Adipose tissue (tissue), 3 donors: ENCODE data around the gene SLC2A9. TPM values are rescaled to one million over a fixed set of nuclear protein-coding genes. Genes with fewer than 3 reads are reported as not detected.
"Not testable (repeated sequence)": the region's sequence is repeated elsewhere in the genome, so short reads cannot be mapped to it uniquely, and the experiment has no call there.

Experiments used
- H3K27ac ChIP-seq: one replicate; pipeline ENCODE4 v1.5.1; 2013; ENCODE audit warnings: low read depth, low read length
- WGBS, 3 donors: extraction: QIAGEN DNeasy Blood & Tissue Kit; methylation state at CpG; one replicate each; pipeline ENCODE4 v1.1.7; 2013; 5-methylcytosine and 5-hydroxymethylcytosine counted together
- polyA plus RNA-seq, 3 donors: library from polyadenylated mRNA; stranded (reverse); fragments of 200-250 nt; gene quantifications; one replicate each; pipeline ENCODE4 v1.2.3, GENCODE V29; 2013
- donor health status: healthy with polysubstance abuse.
- donor health status: Bipolar disorder and iron deficiency.
- donor health status: healthy.

The SLC2A9 gene
- polyA plus RNA-seq, 3 donors = 2.0 to 6.5 (median 2.5) TPM

DNA sequence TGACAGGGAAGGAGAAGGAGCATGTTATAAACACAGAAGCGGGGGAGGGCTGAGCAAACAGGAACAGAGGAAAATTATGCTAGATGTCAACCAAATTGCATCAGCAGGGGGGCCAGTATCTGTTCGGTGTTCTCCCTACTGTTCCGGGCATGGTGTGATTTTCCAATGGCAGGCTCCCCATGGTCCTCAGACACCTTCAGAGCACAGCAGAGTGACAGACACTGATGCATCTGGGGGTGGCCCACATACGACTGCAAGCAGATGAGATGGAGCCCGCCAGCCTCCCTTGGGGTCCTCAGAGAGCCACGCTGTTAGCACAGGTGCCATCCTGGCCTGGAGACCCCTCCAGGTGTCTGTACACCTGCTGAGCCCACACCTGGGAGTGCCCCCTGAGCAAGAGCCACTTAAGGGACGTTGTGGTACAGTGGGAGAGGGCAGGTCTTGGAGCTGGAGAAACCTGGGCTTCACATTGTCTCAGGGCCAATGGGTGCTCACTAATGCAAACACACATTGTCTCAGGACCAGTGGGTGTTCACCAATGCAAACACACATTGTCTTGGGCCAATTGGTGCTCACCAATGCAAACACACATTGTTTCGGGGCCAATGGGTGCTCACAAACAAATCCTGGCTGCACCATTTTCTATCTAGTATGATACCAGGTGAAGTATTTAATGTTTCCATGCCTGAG lies 95.4 kb downstream of the SLC2A9 start:
- H3K27ac ChIP-seq = no peak overlapping the region
- WGBS, 3 donors = 73 to 86% (median 82%) methylated on average over 8 of the region's 8 CpGs

DNA sequence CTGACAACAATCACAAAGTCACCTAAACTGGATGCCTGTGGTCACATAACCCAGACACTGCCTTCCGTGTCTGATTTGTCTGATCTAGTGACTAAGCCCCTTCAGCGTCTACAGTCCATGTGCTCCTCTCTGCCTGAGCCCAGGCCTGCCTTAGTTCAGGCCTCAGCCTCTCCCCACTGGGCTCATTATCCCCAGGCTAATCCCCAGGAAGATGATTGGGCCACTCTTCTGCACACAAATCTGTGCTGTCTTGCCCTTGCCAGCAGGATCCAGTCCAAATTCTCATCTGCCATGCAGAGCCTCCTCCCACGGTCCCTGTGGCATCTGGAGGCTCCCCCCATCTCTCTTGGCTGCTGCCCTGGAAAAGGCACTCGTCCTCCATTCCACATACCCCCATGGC lies 96.5 kb downstream of the SLC2A9 start:
- 64 to 71% (median 67%) methylated on average over 4 of the region's 4 CpGs for WGBS, 3 donors

DNA sequence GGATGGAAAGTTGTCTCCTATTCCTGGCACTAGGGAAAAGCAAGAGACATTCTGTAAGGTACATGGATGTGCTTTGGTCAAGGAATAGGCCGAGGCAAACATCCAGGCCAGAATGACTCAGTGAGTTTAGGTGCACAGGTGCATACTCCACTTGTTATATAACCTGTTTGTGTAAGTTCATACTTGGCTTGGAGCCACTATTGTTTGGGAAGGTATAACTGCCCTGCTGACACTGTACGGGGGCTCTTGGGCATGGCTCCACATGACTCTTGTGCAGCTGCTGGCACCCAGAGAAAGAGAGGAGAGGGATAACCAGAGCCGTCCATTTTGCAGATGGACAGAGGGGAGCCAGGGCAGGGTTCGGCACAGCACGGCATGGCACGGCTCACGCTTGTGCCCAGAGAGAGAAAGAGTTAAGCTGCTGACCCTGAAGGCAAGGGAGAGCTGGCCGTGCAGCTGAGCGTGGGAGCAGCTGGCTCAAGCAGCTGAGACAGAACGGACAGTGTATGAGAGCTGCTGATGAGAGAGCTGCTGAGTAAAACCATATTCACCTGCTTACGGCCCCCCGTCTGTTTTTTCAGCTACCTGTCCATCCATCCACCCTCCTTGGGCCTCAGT lies 98.0 kb downstream of the SLC2A9 start:
- no peak overlapping the region for H3K27ac ChIP-seq
- WGBS, 3 donors = 69 to 80% (median 80%) methylated on average over 12 of the region's 12 CpGs

More for the DNA sequence above, 96.5 kb downstream of the SLC2A9 start:
- H3K27ac ChIP-seq = no peak overlapping the region

DNA sequence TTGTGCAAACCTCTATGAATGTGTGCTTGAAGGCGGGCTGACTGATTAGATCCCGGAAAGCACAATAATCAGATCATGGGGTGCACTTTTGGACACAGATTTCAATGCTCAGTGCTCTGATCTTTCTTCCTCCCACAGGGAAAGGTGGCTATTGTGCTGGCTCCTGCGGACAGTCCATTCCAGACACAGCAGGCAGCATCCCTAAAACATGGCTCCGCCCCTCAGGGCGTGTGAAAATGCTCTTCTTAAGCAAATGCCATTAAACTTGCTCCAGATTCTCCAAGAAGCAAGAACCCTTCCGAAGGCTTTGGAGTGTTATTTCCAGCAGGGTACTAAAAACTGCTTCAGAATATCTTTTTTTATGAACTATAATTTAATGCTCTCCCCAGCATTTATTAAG lies 100.0 kb downstream of the SLC2A9 start:
- no peak overlapping the region for H3K27ac ChIP-seq
- 43 to 72% (median 63%) methylated on average over 6 of the region's 6 CpGs for WGBS, 3 donors

DNA sequence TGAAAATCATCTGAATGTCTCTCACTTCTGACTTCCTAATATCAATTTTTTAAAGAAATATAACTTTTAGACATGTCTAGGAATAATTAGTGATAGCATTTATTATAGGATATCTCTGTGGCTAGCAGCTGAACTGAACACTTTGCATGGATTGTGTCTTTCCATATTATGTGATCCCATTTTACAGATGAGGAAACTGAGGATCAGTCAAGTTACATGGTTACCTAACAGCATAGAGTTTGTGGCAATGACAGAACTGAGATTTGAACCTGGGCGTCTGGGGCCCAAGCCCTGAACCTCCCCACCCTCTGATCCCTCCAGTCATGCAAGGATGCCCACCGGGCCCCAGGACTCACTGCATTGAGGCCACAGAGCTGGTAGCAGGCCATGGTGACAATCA lies 101.3 kb downstream of the SLC2A9 start:
- no peak overlapping the region for H3K27ac ChIP-seq
- WGBS, 3 donors = 83 to 92% (median 90%) methylated on average over 2 of the region's 2 CpGs

DNA sequence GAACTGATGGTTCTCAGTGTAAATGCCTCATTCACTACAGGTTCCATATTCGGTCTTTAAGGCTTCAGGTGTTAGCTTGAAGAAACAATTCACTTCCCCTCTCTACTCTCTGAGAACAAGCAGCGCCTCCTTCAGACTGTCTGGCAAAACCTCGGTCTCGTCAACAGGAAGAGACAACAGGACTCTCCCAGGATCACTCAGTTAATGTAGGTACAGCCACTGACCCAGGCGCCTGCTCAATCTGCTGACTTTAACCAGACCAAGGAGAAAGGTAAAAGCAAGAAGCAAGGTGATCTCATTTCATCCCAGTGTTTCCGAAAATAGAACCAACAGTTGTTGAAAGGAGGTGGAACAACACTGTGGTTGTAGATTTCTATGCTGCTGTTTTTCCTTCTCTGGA lies 102.2 kb downstream of the SLC2A9 start:
- 81 to 92% (median 91%) methylated on average over 6 of the region's 6 CpGs for WGBS, 3 donors
- H3K27ac ChIP-seq = no peak overlapping the region

DNA sequence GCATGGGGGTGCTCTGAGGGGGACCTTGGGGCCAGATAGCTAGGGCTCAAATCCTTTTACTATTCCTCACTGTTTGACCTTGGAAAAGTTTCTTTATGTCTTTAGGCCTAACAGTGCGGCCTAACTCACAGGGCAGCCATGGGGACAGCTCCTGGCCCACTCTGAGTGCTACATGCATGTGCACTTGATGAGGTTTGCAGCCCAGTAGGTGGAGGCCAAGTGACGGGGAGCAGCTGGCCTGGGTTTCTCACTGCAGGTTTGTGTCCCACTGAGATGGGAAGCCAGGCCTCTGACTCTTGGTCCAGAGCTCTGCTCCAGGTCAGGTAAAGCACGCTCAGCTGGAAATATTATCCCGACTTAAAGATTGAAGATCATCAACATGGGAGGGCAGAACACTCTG lies 102.8 kb downstream of the SLC2A9 start:
- H3K27ac ChIP-seq = no peak overlapping the region
- WGBS, 3 donors = 86 to 96% (median 94%) methylated on average over 4 of the region's 4 CpGs

DNA sequence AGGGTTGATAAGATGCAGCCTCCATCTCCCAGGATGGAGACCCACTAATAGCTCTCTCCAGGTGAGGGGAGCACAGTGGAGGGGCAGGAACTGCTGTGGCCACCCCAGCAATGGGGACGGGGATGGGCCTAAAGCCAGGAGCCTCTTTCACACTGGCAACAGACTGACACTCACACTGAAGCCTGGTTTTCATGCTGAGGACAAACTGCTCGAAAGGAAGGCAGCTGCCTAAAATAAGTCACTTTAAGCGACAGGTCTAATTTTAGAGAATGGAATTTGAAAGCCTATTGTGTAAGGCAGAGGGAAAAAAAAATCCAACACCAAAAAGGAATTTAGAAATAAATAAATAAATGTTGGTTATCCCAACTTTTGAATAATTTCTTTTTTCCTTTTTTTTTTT lies 104.4 kb downstream of the SLC2A9 start:
- H3K27ac ChIP-seq = no peak overlapping the region
- WGBS, 3 donors = 86 to 91% (median 88%) methylated on average over 3 of the region's 3 CpGs

DNA sequence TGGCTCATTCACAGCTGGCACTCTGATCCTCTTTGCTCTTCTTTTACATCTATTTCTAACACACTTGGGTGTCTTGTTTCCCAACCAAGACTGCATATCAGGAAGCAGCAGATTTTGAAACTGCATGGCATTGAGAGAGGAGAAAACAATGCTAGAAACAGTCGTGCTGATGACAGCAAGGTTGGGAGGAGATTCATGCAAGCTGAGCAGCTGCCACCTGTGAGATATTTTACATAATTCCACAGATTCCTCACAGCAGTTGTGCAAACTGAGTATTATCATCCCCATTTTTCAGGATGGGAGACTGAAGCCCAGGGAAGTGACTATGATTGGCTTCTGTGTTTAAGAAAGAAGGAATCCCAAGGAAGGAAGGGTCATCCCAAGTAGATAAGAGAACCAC lies 105.0 kb downstream of the SLC2A9 start:
- H3K27ac ChIP-seq = no peak overlapping the region
- 37 to 58% (median 44%) methylated on average over 1 of the region's 1 CpG for WGBS, 3 donors

DNA sequence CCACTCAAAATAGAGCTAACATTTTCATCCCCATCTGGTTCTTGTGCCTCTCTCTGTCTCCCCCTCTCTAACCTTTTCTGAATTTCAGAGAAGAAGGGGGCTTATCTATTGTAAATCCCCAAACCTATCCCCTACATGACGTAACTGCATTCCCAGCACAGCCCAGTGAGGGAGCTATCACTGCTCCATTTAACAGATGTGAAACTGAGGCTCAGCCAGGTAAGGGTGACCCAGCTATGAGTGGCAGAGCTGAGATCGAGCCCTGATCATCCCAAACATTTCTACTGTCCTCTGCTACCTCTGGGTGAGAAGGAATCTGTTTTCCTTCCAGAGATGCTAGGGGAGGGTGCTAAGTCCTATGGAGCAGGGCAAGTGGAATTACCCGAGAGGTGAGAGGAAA lies 107.5 kb downstream of the SLC2A9 start:
- H3K27ac ChIP-seq = no peak overlapping the region
- 69 to 93% (median 82%) methylated on average over 3 of the region's 3 CpGs for WGBS, 3 donors

DNA sequence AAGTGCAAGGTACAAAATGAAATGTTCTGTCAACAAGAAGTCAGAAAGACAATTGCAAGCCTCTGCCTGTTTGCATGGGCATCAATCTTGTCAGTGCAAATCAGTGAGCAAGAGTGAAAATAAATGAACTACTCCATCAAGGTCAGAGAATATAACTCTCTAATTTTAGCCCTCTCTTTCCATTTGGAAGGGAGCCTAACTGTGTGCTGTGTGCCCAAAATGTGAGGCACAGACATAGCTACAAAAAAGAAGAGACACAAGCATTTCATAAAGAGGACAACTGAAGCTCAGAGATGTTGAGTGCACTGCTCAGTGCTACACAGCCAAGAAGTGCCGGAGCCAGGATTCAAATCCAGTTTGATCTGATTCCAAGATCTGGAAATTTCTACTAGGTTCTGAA lies 114.3 kb downstream of the SLC2A9 start:
- 93 to 100% (median 98%) methylated on average over 1 of the region's 1 CpG for WGBS, 3 donors

DNA sequence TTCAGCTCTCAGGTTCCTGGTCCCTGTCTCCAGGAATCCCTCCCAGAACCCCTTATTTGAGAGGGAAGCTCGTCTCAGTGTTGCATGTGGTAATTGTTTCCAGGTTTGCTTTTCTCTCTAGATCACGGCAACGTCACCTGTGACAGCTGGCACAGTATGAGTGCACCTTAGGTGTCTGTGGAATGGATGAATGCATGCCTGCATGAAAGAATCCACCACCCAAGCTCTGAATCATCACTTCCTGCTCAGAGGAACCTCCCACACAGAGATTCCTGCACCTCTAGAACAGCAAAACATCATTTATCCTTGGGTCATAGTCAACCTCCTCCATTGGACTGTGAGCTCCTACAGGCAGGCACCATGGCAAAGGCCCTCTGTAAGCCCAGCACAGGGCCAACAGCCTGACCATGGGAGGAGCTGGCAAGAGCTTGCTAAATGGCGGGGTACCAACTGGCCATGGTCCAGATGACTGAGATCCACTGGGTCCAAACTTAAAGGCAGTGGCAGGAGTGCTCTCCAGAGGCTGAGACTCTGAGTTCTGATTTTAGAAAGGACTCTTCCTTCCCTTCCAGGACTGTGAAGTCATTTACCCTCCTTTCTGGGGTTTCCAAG lies 116.2 kb downstream of the SLC2A9 start:
- WGBS, 3 donors = 73 to 88% (median 86%) methylated on average over 4 of the region's 4 CpGs
- no peak overlapping the region for H3K27ac ChIP-seq

More for the DNA sequence above, 114.3 kb downstream of the SLC2A9 start:
- no peak overlapping the region for H3K27ac ChIP-seq

DNA sequence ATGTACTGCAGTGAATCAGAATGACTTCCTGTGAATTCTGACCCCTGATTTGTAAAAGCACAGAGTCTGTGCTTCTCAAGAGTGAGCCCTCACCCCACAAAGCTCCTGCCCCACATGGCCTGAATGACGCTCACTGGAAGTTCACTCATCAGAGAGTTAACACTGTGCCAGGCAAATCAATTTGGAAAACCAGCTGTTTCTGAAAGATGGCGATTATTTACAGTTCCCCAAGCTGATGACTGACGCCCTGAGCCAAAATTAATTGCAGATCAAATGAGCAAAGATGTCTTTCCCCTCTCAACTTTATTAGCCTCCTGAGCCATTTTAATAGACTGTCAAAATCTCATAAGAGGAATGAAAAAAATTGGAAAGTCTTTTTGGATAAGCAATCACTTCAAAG lies 118.0 kb downstream of the SLC2A9 start:
- 55 to 85% (median 78%) methylated on average over 3 of the region's 3 CpGs for WGBS, 3 donors
- H3K27ac ChIP-seq = no peak overlapping the region

DNA sequence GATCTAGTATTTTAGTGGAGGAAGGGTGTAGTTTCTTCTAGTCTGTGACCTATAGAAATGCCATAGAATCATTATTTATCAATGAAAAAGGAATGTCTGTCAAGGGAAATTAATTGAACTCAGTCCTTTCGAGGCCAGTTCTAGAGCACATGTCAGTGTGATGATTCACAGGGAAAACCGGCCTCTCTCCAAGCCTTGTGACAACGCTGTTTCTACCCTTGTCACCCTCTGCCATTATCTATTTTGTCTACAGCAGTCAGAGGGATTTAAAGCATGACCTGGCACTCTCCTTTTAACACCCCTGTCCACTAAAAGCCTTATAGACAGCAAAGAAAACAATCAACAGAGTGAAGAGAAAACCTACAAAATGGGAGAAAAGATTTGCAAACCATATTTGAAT lies 120.0 kb downstream of the SLC2A9 start:
- 61 to 89% (median 86%) methylated on average over 3 of the region's 3 CpGs for WGBS, 3 donors
- no peak overlapping the region for H3K27ac ChIP-seq

DNA sequence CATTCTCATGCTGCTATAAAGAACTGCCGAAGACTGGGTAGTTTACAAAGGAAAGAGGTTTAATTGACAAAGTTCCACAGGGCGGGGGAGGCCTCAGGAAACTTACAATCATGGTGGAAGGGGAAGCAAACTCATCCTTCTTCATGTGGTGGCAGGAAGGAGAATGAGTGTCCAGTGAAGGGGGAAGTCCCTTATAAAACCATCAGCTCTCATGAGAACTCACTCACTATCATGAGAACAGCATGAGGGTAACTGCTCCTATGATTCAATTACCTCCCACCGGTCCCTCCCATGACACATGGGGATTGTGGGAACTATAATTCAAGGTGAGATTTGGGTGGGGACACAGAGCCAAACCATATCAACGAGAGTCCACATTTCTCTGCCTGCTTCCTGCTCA lies 120.7 kb downstream of the SLC2A9 start:
- 53 to 62% (median 61%) methylated on average over 4 of the region's 4 CpGs for WGBS, 3 donors
- not testable (repeated sequence) for H3K27ac ChIP-seq

DNA sequence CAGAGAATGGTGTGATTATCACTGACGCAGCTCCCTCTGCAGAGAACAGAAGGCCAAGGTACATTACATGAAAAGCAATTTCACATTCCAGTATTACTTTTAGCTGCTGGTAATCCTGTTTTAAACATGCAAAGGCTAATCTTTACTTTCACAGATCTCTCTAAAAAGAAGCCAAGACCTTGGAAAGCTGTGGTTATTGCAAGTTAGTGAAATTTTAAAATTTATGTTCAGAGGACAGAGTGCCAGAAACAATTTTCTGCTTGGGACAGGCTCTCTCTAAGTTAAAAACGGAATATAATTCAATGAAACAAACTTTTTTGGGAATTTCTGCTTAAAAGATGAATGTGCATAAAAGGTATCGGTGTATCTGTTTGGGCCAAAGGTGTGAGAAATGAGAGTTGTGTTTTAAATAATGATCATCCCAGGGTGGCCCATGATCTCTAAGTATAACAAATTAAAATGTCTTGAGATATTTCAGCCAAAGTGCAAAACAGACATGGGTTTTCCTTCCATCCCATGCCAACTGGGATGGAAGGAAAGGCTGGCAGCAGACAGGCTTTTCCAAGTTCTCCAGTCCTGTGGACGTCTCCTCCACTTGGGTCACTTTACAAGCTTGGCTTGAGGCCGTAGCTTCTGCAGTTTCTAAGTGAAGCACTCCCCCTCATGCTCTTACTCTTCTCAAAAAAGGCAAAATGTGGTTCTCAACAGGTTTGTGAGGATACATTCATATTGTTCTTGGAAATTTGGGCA lies 121.8 kb downstream of the SLC2A9 start:
- no peak overlapping the region for H3K27ac ChIP-seq
- WGBS, 3 donors = 64 to 69% (median 67%) methylated on average over 5 of the region's 5 CpGs

DNA sequence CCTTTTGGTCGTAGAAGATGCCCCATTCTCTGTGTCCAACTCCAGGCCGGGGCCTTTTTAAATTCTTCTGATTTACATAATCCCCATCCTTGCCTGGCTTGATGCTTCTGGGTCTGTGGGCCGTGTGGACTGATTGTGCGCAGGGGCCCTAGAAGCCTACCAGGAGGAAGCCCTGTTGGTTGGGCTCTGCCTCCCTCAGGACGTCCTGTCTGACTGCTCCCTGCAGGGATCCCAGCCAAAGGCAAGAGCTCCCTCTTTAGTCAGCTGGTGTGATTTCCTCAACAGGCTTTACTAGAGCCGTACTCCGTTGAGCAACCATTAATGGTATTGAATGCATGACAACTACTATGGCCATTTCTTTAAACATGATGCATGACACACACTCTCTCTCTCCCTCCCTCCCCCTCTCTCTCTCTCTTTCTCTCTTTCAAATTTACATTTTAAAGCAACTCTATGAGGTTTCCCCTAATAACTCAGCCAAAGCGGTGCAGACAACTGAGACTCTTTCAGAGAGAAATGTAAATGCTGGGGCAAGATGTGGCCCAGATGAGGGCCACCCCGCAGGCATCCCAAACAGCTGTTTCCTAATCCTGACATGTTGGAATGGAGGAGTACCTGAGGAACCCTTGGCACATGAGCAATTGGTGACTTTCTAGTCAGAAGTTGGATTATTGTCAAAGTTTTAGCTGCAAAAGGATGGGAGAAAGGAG lies 122.5 kb downstream of the SLC2A9 start:
- H3K27ac ChIP-seq = no peak overlapping the region
- 44 to 54% (median 45%) methylated on average over 9 of the region's 9 CpGs for WGBS, 3 donors

DNA sequence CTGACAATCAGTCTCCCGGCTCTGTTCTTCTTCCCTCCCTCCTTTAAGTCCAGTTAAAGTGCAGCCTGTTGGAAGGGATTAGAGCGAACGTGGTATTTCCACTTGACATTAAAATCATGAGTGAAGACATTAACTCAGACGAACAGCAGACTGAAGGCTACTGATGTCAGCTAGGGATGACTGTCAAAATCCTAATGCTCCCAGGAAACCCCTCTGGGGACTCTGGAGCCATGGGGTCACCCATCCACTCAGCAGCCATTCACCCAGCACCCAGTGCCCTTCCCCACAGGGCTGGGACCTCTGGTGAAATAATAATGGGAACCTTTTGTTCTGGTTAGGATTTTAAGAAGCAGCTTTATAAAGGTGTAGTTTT lies 126.0 kb downstream of the SLC2A9 start:
- H3K27ac ChIP-seq = no peak overlapping the region
- 45 to 83% (median 59%) methylated on average over 4 of the region's 4 CpGs for WGBS, 3 donors
